Measurements from ENCODE around the gene PIGO.

DNA sequence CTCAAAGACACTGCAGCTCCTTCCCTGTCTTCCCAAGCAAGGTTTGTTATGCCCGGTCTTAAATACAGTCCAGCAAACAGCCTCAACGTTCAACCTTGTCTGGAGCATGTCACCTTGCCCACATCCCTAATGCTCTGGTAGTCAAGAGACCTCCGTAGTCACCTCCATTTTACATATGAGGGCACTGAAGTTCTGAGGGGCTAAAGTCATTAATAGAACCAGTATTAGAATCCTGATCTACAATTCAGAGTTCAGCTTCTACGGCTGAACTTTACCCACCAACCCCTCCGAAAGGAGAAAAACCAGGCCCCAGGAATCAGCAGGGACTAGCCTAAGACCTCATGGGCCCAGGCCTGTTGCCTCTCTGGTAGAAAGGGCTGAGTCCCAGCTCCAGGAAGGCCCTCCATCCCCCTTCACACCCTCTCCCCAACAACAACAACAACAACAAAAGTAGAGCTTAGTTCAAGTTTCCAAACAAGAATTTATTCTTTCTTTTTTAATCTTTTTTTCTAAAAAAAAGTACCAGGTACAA, 7.3 kb upstream of the PIGO start:
- TF ChIP-seq, protein P1, sequence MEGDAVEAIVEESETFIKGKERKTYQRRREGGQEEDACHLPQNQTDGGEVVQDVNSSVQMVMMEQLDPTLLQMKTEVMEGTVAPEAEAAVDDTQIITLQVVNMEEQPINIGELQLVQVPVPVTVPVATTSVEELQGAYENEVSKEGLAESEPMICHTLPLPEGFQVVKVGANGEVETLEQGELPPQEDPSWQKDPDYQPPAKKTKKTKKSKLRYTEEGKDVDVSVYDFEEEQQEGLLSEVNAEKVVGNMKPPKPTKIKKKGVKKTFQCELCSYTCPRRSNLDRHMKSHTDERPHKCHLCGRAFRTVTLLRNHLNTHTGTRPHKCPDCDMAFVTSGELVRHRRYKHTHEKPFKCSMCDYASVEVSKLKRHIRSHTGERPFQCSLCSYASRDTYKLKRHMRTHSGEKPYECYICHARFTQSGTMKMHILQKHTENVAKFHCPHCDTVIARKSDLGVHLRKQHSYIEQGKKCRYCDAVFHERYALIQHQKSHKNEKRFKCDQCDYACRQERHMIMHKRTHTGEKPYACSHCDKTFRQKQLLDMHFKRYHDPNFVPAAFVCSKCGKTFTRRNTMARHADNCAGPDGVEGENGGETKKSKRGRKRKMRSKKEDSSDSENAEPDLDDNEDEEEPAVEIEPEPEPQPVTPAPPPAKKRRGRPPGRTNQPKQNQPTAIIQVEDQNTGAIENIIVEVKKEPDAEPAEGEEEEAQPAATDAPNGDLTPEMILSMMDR (IDR thresholded peaks at IDR 0.05), result no peak
- TF ChIP-seq POLR2A (IDR thresholded peaks at IDR 0.05), result no peak

All from body of pancreas (tissue), 4 donors.